Lower leg skin (tissue), 3 donors: ENCODE results near the gene TNFSF10.

ENCODE experiments used
- POLR2A ChIP-seq, 2 donors: fragments of 450-650 bp; IDR thresholded peaks; one replicate each; pipeline ENCODE4 v1.6.1; 2016 to 2017; ENCODE audit warnings: antibody characterized with exemption in 2 of 2, mild to moderate bottlenecking in 1 of 2, moderate library complexity in 1 of 2
- TF ChIP-seq, protein P1 (sequence below), 3 donors: fragments of 450-650 bp; IDR thresholded peaks; one replicate each; pipeline ENCODE4 v1.5.1; 2016; ENCODE audit warnings: antibody characterized with exemption in 3 of 3, mild to moderate bottlenecking in 3 of 3, moderate library complexity in 2 of 3

DNA sequence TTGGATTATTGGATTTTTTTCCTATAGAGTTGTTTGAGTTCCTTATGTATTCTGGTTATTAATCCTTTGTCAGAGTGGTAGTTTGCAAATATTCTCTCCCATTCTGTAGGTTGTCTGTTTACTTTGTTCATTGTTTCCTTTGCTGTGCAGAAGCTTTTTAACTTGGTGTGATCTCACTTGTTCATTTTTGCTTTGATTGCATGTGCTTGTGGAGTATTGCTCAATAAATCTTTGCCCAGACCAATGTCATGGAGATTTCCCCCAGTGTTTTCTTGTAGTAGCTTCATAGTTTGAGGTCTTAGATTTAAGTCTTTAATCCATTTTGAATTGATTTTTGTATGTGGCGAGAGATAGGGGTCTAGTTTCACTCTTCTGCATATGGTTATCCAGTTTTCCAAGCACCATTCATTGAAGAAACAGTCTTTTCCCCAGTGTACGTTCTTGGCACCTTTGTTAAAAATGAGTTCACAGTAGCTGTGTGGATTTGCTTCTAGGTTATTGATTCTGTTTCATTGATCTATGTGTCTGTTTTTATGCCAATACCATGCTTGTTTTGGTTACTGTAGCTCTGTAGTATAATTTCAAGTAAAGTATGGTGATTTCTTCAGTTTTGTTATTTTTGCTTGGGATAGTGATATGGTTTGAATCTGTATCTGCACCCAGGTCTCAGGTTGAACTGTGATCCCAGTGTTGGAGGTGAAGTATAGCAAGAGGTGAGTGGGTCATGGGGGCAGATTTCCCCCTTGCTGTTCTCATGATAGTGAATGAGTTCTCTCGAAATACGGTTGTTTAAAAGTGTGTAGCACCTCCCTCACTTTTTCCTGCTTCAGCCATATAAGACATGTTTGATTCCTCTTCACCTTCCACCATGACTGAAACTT lies 46.1 kb upstream of the TNFSF10 start:
- TF ChIP-seq POLR2A (IDR thresholded peaks at IDR 0.05): no peak
- TF ChIP-seq, protein P1, sequence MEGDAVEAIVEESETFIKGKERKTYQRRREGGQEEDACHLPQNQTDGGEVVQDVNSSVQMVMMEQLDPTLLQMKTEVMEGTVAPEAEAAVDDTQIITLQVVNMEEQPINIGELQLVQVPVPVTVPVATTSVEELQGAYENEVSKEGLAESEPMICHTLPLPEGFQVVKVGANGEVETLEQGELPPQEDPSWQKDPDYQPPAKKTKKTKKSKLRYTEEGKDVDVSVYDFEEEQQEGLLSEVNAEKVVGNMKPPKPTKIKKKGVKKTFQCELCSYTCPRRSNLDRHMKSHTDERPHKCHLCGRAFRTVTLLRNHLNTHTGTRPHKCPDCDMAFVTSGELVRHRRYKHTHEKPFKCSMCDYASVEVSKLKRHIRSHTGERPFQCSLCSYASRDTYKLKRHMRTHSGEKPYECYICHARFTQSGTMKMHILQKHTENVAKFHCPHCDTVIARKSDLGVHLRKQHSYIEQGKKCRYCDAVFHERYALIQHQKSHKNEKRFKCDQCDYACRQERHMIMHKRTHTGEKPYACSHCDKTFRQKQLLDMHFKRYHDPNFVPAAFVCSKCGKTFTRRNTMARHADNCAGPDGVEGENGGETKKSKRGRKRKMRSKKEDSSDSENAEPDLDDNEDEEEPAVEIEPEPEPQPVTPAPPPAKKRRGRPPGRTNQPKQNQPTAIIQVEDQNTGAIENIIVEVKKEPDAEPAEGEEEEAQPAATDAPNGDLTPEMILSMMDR (IDR thresholded peaks at IDR 0.05): no peak
